Activated CD4-positive, alpha-beta T cell treated with anti-CD3 and anti-CD28 coated beads, Interleukin-2, amount 10 ng/mL, durations not matched to agents 7 days and 5 days (primary cell): ENCODE measurements around the gene TTC7B. TPM values are rescaled to one million over a fixed set of nuclear protein-coding genes. Genes with fewer than 3 reads are reported as not detected.
A peak's percentile ranks its signal among the peaks of the same experiment; 100 is the strongest.

Experiments used
- CTCF ChIA-PET: fragments of 350-600 bp; sonication (Branson Sonifier 250); formaldehyde crosslinking; loops from one replicate; lab custom pipeline; 2021; ENCODE audit warnings: antibody characterized with exemption; lab: Charles Lee
- POLR2A ChIA-PET: fragments of 350-600 bp; sonication (Branson Sonifier 250); formaldehyde crosslinking; loops from one replicate; lab custom pipeline; 2021; ENCODE audit warnings: antibody characterized with exemption; lab: Charles Lee
- DNase-seq: peaks from one replicate; pipeline ENCODE4 v3.0.0-alpha.2; 2020
- H3K27ac Mint-ChIP-seq: one replicate; pipeline ENCODE4 v1.8.0; 2021; ENCODE audit warnings: mild to moderate bottlenecking, moderate library complexity, mixed read lengths
- H3K27me3 Mint-ChIP-seq: one replicate; pipeline ENCODE4 v1.8.0; 2021; ENCODE audit warnings: mixed read lengths
- H3K36me3 Mint-ChIP-seq: one replicate; pipeline ENCODE4 v1.8.0; 2021; ENCODE audit warnings: low read depth, mixed read lengths
- H3K4me1 Mint-ChIP-seq: one replicate; pipeline ENCODE4 v1.8.0; 2021; ENCODE audit warnings: mixed read lengths
- H3K4me3 Mint-ChIP-seq: one replicate; pipeline ENCODE4 v1.8.0; 2021; ENCODE audit warnings: mild to moderate bottlenecking, moderate library complexity, mixed read lengths
- H3K9me3 Mint-ChIP-seq: one replicate; pipeline ENCODE4 v1.8.0; 2021; ENCODE audit warnings: mixed read lengths
- total RNA-seq, 2 experiments: library from RNA; stranded (reverse); gene quantifications; one replicate each; pipeline ENCODE4 v1.2.3, GENCODE V29; 2021

Gene TTC7B
- total RNA-seq, 2 experiments from 2014 or later: 2.7 to 2.9 TPM

DNA sequence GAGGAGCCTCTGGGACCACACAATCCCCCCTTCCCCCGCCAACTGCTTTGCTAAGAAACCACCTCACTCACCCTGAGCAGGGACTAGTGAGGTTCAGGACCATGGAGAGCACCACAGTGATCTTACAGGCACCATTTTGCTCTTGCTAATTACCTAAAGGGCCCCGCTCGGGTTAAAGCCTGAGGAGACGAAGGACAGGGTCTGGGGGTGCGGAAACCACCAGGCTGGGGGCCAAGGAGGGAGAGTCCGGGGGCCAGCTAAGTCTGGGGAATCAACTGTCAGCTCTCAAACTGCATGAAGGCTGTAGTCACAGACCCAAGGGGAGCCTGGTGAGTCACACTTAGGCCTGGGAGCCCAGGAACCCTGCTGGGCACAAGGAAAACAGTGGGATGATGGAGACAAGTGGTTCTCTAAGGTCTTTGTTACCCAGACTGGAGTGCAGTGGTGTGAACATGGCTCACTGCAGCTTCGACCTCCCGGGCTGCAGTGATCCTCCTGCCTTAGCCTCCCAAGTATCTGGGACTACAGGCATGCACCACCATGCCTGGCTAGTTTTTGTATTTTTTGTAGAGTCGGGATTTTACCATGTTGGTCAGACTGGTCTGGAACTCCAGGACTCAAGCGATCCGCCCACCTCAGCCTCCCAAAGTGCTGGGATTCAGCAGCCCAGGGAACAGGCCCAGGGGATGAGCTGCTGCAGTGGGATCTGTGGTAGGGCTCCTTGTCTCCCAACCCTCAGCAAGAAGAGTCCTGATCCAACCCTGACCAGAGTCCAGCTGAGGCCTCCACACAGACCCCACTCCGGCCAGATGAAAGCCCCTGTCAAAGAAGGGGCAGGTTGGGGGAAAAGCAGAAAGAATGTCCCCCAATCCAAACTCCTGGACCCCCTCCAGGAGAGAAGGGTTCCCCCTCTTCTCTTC is 320.6 kb downstream of the TTC7B start:
- POLR2A ChIA-PET: no interaction called here
- peaks cover 3% of the 10 kb centered on the region for H3K4me1 Mint-ChIP-seq
- no peak overlapping the region for H3K4me3 Mint-ChIP-seq
- no peak overlapping the region for H3K27ac Mint-ChIP-seq
- no peaks in the 10 kb centered on the region for H3K36me3 Mint-ChIP-seq
- no peaks in the 10 kb centered on the region for H3K27me3 Mint-ChIP-seq
- peak; percentile 78 for DNase-seq
- H3K9me3 Mint-ChIP-seq: no peaks in the 10 kb centered on the region
- CTCF ChIA-PET: interaction anchor here (1.0 kb wide), 1 partner anchor 65 kb away, joined by 5 read pairs; no protein-coding TSS in a partner anchor

DNA sequence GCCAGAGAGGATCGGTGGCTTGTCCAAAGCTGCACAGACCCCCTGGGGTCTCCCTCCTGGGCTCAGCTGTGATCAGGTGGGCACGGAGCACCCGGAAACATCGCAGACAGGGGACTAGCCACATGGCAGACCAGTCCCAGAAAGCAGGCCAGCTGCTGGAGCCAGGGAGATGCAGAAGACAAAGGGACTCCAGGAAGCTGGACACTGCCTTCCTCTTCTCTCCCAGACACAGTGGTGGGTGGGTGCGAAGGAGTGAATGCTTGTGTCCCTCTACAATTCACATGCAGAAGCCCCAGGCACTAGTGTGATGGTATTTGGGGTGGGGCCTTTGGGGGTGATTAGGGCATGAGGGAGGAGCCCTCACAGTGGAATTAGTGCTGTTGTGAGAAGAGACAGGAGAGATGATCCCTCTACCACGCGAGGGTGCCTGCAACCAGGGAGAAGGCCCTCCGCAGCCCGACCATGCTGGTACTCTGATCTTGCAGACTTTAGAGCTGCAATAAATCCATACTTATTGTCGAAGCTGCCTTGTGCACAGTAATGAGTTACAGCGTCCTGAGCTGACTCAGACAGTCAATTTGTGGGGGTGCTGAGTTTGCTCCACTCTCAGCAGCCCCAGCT is 324.2 kb downstream of the TTC7B start:
- Mint-ChIP-seq H3K27me3 (no peaks in the 10 kb centered on the region), H3K4me3 (no peak overlapping the region), H3K27ac (no peak overlapping the region), H3K36me3 (no peaks in the 10 kb centered on the region), H3K9me3 (no peaks in the 10 kb centered on the region), H3K4me1 (no peaks in the 10 kb centered on the region)
- ChIA-PET CTCF (interaction anchor here (0.5 to 0.7 kb wide), 3 partner anchors 59 to 1080 kb away, joined by 3 to 4 read pairs (median 3); no protein-coding TSS in a partner anchor), POLR2A (no interaction called here)
- DNase-seq: no peak

DNA sequence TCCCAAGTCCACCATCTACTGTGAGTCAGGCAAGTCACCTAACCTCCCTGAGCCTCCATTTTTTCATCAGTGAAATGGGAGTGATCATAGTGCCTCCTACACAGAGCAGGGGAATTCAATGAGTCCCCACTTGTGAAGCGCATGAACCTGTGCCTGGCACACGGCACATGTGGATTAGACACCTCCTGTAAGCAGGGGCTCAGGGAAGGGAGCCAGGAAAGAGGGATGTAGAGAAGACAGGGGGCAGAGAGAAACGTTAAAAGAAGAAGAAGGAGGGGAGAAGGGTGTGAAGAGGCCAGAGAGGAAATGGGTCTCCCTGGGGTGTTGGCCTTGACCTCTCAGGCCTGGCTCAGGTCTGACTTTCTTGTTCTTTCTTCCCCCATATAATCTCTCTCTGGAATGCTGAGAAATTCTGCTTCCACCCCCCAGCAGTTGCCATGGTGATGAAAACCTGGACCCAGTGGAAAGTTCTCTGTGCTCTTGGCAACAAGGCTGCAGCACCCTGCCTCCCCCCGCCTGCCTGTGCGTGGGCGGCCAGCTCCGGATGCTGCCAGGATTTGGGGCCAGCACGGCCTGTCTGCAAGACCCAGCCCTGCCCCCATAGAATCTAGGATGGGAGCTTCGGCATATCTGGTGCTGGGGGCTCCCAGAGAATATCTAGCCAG is 324.9 kb downstream of the TTC7B start:
- H3K9me3 Mint-ChIP-seq: no peaks in the 10 kb centered on the region
- H3K4me3 Mint-ChIP-seq: no peak overlapping the region
- ChIA-PET POLR2A (no interaction called here), CTCF (no interaction called here)
- H3K36me3 Mint-ChIP-seq: no peaks in the 10 kb centered on the region
- DNase-seq: no peak
- H3K27ac Mint-ChIP-seq: no peak overlapping the region
- H3K4me1 Mint-ChIP-seq: no peaks in the 10 kb centered on the region
- no peaks in the 10 kb centered on the region for H3K27me3 Mint-ChIP-seq

DNA sequence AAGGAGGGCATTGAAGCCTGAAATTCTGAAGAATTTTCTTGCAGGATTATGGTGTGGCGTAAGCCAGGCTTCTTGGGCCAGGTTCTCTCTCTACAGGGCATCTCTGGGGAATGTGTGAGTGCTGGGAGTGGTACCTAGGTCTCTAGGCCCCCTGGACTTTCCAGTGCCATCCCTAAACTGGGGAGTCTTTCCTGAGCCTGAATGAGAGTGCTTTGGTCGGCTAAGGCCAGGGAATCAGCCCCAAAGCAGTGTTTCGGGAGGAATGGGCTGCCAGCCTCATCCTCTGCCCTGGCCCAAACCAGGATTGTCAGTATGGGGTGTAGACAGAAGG is 325.5 kb downstream of the TTC7B start:
- POLR2A ChIA-PET: no interaction called here
- H3K36me3 Mint-ChIP-seq: no peaks in the 10 kb centered on the region
- no peak overlapping the region for H3K4me3 Mint-ChIP-seq
- CTCF ChIA-PET: no interaction called here
- H3K27me3 Mint-ChIP-seq: no peaks in the 10 kb centered on the region
- H3K27ac Mint-ChIP-seq: no peak overlapping the region
- no peak for DNase-seq
- H3K9me3 Mint-ChIP-seq: no peaks in the 10 kb centered on the region
- no peaks in the 10 kb centered on the region for H3K4me1 Mint-ChIP-seq

DNA sequence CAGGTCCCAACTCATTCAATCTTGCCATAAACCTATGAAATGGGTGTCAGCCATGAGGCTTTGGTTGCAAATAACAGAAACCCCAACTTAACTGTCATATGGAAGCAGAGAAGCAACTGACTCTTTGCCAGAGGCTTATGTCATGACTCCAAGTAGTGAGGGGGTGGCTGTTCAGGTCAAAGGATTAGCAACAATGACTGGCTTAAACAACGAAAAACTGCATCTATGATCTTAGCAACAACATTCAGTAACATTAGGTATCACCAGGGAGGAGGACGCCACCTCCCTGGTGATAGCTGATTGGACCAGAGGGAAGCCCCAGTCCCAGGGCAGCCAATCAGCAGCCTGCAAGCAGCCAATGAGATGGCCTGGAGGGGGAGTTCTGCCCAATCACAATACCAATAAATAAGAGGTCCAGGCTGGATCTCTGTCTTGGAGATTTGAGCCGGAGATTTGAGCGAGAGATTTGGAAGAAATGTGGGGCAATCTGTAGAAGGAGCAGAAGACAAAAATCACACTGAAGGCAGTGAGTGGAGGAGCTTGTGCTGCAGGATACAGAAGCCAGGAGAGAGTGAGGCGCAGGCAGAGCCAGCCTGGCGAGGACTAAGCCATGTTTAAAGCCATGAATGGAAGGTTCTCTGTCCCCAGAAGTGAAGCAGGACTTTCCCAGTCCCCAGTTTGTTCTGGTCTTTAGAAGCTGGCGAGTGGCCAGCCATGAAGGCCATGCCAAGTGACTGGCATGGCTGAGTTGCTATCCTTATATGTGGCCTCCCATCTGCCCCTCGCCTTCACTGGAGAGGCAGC is 326.1 kb downstream of the TTC7B start:
- H3K27ac Mint-ChIP-seq: no peak overlapping the region
- no peak for DNase-seq
- no peaks in the 10 kb centered on the region for H3K27me3 Mint-ChIP-seq
- no peak overlapping the region for H3K4me3 Mint-ChIP-seq
- ChIA-PET CTCF (no interaction called here), POLR2A (no interaction called here)
- H3K9me3 Mint-ChIP-seq: no peaks in the 10 kb centered on the region
- H3K36me3 Mint-ChIP-seq: no peaks in the 10 kb centered on the region
- no peaks in the 10 kb centered on the region for H3K4me1 Mint-ChIP-seq

DNA sequence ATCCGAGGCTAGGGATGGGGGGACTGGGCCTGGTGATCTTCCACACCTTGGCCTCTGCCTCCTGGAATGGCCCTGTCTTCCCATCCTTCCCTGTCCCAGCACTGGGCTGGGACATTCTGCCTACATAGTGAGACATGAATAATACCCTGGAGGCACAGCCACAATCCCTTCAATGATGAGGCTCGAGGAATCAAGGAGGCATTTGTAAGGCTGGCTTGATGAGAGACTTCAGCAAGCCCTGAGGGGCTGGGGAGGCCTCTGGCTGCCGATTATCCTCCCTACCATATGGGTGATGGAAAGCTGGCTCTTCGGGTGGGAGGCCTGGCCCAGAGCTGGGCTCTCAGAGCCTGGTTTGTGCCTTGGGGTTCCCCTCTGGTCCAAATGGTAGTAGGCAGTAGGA is 326.9 kb downstream of the TTC7B start:
- ChIA-PET POLR2A (no interaction called here), CTCF (no interaction called here)
- H3K36me3 Mint-ChIP-seq: no peaks in the 10 kb centered on the region
- no peaks in the 10 kb centered on the region for H3K9me3 Mint-ChIP-seq
- H3K4me1 Mint-ChIP-seq: peaks cover 2% of the 10 kb centered on the region
- no peak overlapping the region for H3K27ac Mint-ChIP-seq
- no peak for DNase-seq
- H3K27me3 Mint-ChIP-seq: no peaks in the 10 kb centered on the region
- no peak overlapping the region for H3K4me3 Mint-ChIP-seq

DNA sequence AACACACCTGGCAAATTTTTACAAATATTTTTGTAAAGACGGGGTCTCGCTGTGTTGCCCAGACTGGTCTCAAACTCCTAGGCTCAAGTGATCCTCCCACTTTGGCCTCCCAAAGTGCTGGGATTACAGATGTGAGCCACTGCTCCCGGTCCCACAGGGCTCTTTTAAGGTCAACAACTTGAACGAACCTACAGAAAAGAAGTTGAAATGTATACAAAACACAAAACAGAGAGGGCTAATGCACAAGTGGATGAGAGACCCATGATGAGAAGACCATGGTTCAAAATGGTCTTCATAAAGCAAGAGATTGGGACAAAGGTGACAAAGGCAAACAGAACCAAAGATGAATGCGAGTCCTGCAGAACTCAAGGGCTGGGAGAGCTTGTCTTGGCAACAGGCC is 328.0 kb downstream of the TTC7B start:
- POLR2A ChIA-PET: no interaction called here
- H3K36me3 Mint-ChIP-seq: no peaks in the 10 kb centered on the region

DNA sequence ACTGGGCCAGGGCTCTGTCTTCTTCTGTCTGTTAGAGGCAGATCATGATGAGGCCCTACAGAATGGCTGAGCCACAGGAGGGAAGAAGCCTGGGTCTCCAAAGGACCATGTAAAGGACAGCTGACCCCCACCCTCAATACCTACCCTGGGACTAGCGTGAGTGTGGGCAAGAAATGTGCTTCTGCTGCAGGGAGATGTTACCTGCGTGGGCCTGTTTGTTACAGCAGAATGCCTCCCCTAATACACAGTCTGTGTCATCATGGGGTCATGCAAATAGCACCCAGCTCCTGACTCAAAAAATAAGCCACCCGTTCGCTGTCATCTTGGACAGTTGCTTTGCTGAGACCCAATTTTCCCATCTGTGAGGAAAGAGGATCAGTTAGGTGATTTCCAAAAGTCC is 328.8 kb downstream of the TTC7B start:
- Mint-ChIP-seq H3K27ac (no peak overlapping the region), H3K9me3 (no peaks in the 10 kb centered on the region), H3K27me3 (peaks cover under 1% of the 10 kb centered on the region), H3K36me3 (no peaks in the 10 kb centered on the region), H3K4me1 (peaks cover 9% of the 10 kb centered on the region), H3K4me3 (no peak overlapping the region)
- no peak for DNase-seq
- POLR2A ChIA-PET: no interaction called here
- CTCF ChIA-PET: no interaction called here

More for the DNA sequence above, 328.0 kb downstream of the TTC7B start:
- CTCF ChIA-PET: interaction anchor here (0.6 kb wide), 1 partner anchor 1769 kb away, joined by 5 read pairs; no protein-coding TSS in a partner anchor
- Mint-ChIP-seq H3K9me3 (no peaks in the 10 kb centered on the region), H3K27ac (no peak overlapping the region), H3K27me3 (no peaks in the 10 kb centered on the region), H3K4me3 (no peak overlapping the region), H3K4me1 (peaks cover 9% of the 10 kb centered on the region)
- DNase-seq: no peak

DNA sequence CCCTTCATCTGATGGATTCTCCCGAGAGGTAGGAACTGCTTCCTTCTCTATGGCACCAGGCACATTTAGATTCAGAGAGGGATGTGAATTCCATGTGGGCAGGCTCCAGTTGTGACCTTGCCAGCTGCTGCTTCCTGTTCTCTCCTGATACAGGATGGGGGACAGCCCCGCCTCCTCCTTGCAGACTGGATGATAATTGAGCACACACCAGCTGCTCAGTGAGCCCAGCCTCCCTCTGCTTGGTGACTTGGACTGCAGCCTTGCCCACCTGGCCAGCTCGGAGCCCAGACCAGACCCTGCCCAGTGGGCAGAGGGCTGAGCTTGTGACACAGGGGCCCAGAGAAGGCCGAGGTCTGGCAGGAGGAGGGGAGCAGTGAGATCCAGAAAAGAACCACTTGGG is 329.2 kb downstream of the TTC7B start:
- Mint-ChIP-seq H3K27me3 (peaks cover 3% of the 10 kb centered on the region), H3K9me3 (no peaks in the 10 kb centered on the region), H3K36me3 (no peaks in the 10 kb centered on the region), H3K4me1 (peaks cover 9% of the 10 kb centered on the region), H3K4me3 (no peak overlapping the region), H3K27ac (no peak overlapping the region)
- ChIA-PET CTCF (no interaction called here), POLR2A (no interaction called here)
- DNase-seq: no peak

DNA sequence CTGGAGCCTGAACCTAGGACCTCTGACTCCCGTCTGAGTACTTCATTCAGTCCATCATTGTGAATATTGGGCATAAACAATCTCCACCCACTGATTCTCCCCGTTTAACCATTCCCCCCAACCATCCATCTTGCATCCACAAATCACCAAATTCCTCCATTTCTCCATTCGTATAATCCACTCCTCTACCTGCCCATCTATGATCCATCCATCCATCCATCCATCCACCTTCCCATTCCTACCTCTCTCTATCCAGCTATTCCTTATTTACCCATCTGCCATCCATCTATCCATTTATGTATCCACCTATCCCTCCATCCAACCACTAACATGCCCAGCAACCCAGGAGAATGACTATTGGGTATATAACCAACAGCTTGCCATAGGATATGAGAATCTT is 331.9 kb downstream of the TTC7B start:
- DNase-seq: no peak
- H3K4me1 Mint-ChIP-seq: peaks cover 9% of the 10 kb centered on the region
- peak overlapping the region; percentile 10 for H3K27ac Mint-ChIP-seq
- peaks cover 3% of the 10 kb centered on the region for H3K27me3 Mint-ChIP-seq
- H3K36me3 Mint-ChIP-seq: no peaks in the 10 kb centered on the region
- no peaks in the 10 kb centered on the region for H3K9me3 Mint-ChIP-seq
- ChIA-PET CTCF (no interaction called here), POLR2A (no interaction called here)
- H3K4me3 Mint-ChIP-seq: no peak overlapping the region

DNA sequence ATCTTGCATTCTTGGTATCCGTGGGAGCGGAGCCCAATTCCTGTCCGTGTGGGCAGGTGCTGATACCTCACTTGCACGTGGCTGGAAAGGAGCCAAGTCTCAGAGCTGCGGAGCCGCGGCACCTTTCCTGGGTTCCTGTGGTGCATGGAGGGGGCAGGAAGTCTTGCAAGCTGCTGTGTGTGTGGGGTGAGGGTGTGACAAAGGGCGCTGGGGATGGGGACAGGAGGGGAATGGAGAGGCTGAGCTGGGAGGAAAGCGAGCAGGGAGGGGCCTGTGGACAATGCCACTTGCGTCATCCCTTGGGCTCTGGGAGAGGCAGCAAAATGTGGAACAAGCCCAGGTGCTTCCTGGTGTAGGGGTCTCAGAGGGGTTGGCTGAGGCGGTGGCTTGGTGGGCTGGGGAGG is 332.7 kb downstream of the TTC7B start:
- H3K27ac Mint-ChIP-seq: no peak overlapping the region
- peaks cover 3% of the 10 kb centered on the region for H3K27me3 Mint-ChIP-seq
- H3K4me3 Mint-ChIP-seq: no peak overlapping the region
- ChIA-PET CTCF (no interaction called here), POLR2A (no interaction called here)
- peak; percentile 15 for DNase-seq
- no peaks in the 10 kb centered on the region for H3K36me3 Mint-ChIP-seq
- H3K9me3 Mint-ChIP-seq: no peaks in the 10 kb centered on the region
- H3K4me1 Mint-ChIP-seq: peaks cover 9% of the 10 kb centered on the region

DNA sequence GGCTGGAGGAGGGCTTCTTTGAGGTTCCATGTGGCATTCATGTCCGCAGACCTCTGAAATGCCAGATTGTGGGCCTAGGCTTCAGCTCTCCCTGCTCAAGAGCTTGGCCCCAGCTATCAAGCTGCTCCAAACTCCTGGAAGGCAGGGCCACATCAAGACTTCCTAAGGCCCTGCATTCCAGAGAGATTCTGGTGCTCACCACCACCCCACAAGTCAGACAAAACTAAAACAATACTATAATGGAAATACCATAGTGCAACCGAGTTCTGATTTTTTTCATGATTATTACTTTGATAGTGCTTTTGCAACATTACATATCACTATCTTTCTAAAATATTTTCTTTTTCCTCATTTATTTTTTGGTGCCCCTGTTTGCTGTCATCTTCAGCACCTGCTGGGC is 333.1 kb downstream of the TTC7B start:
- Mint-ChIP-seq H3K4me3 (no peak overlapping the region), H3K9me3 (no peaks in the 10 kb centered on the region), H3K4me1 (peaks cover 9% of the 10 kb centered on the region), H3K27me3 (peaks cover 3% of the 10 kb centered on the region), H3K27ac (no peak overlapping the region), H3K36me3 (no peaks in the 10 kb centered on the region)
- DNase-seq: no peak
- POLR2A ChIA-PET: no interaction called here
- CTCF ChIA-PET: no interaction called here
